Testis (tissue), 2 donors: ENCODE measurements around the gene PRKD3.

Experiments
- CTCF ChIP-seq, 3 experiments: fragments of 450-650 bp in 2 of 3; fragments of 200-600 bp in 1 of 3; sonication (generic) in 1 of 3; IDR thresholded peaks; one replicate each; pipeline ENCODE4 v1.5.1; 2016 to 2019; ENCODE audit warnings: antibody characterized with exemption in 3 of 3, mild to moderate bottlenecking in 2 of 3, moderate library complexity in 1 of 3
- POLR2A ChIP-seq: fragments of 450-650 bp; IDR thresholded peaks from one replicate; pipeline ENCODE4 v1.6.1; 2017; ENCODE audit warnings: antibody characterized with exemption, mild to moderate bottlenecking, moderate library complexity

DNA sequence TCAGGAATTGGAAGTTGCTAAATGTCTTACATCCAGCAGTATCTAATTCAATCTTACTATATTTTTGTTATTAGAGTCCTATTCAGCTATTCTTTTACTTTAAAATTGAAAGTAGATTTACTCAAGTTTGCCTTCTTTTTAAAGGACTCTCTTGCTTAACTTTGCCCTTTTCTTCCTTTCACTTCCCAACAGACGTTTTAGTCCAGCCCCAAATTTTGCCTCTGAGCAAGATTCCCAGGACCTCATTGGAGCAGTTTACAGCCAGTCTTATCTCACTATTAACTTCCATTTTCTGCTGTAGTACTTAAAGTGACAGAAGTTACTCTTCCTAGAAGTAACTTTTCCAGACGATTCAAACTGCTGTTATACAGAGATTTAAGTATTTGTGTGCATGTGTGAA, 1.7 kb upstream of the PRKD3 start:
- no peak for TF ChIP-seq CTCF (IDR thresholded peaks at IDR 0.05)
- no peak for TF ChIP-seq POLR2A
